Measurements from ENCODE around the gene IL1RAPL1.

- TF ChIP-seq CTCF (conservative IDR thresholded peaks at IDR 0.05 in 1 of 2, IDR thresholded peaks at IDR 0.05 in 1 of 2; ENCODE audit: low read depth in 1 of 2, low read length in 2 of 2) (no peak), EZH2 (IDR thresholded peaks at IDR 0.05; ENCODE audit: low read length, missing control alignments) (no peak)
Measured at GRCh38 chrX:28670074-28670473, 82.8 kb downstream of the IL1RAPL1 start.

Measured in fibroblast of lung (primary cell).